ENCODE measurements around the gene GOLGA2. TPM values are rescaled to one million over a fixed set of nuclear protein-coding genes. Genes with fewer than 3 reads are reported as not detected.
A peak's percentile ranks its signal among the peaks of the same experiment; 100 is the strongest.

The GOLGA2 gene
- total RNA-seq, 2 experiments from 2014 or later, result 57.9 to 58.8 TPM

GRCh38 chr9:128314697-128315096, 38.9 kb upstream of the GOLGA2 start:
- ChIA-PET POLR2A (no interaction called here), CTCF (interaction anchor here (0.9 kb wide), 1 partner anchor 48 kb away, joined by 3 read pairs; no protein-coding TSS in a partner anchor)
- Mint-ChIP-seq H3K9me3 (ENCODE audit: insufficient read depth) (no peaks in the 10 kb centered on the region), H3K4me3 (no peak overlapping the region), H3K27me3 (ENCODE audit: low read depth) (no peaks in the 10 kb centered on the region), H3K4me1 (ENCODE audit: low read depth) (no peaks in the 10 kb centered on the region), H3K27ac (no peak overlapping the region), H3K36me3 (ENCODE audit: low read depth) (peaks cover 22% of the 10 kb centered on the region)
- ATAC-seq (no peak), DNase-seq (no peak)

GRCh38 chr9:128310461-128310860, 34.7 kb upstream of the GOLGA2 start:
- ChIA-PET POLR2A (no interaction called here), CTCF (interaction anchor here (1.5 kb wide), 1 partner anchor 31 kb away, joined by 7 read pairs; no protein-coding TSS in a partner anchor)
- no peak for ATAC-seq
- no peaks in the 10 kb centered on the region for H3K4me1 Mint-ChIP-seq (ENCODE audit: low read depth)
- peaks cover 19% of the 10 kb centered on the region for H3K36me3 Mint-ChIP-seq (ENCODE audit: low read depth)
- H3K27me3 Mint-ChIP-seq (ENCODE audit: low read depth), result no peaks in the 10 kb centered on the region
- H3K9me3 Mint-ChIP-seq (ENCODE audit: insufficient read depth), result no peaks in the 10 kb centered on the region
- no peak for DNase-seq
- H3K27ac Mint-ChIP-seq, result no peak overlapping the region
- H3K4me3 Mint-ChIP-seq, result no peak overlapping the region

- Mint-ChIP-seq H3K27ac (no peak overlapping the region), H3K4me3 (no peak overlapping the region), H3K9me3 (ENCODE audit: insufficient read depth) (no peaks in the 10 kb centered on the region), H3K36me3 (ENCODE audit: low read depth) (peaks cover 15% of the 10 kb centered on the region), H3K4me1 (ENCODE audit: low read depth) (no peaks in the 10 kb centered on the region), H3K27me3 (ENCODE audit: low read depth) (no peaks in the 10 kb centered on the region)
- ATAC-seq, result no peak
- CTCF ChIA-PET, result interaction anchor here (1.5 kb wide), 1 partner anchor 14 kb away, joined by 8 read pairs; no protein-coding TSS in a partner anchor
- no peak for DNase-seq
- POLR2A ChIA-PET, result no interaction called here
These were observed 33.7 kb upstream of the GOLGA2 start for GRCh38 chr9:128309551-128309950.

GRCh38 chr9:128304971-128305288, 29.1 kb upstream of the GOLGA2 start:
- Mint-ChIP-seq H3K27me3 (ENCODE audit: low read depth) (no peaks in the 10 kb centered on the region), H3K9me3 (ENCODE audit: insufficient read depth) (no peaks in the 10 kb centered on the region), H3K36me3 (ENCODE audit: low read depth) (peaks cover 6% of the 10 kb centered on the region), H3K27ac (no peak overlapping the region), H3K4me1 (ENCODE audit: low read depth) (no peaks in the 10 kb centered on the region), H3K4me3 (no peak overlapping the region)
- DNase-seq (no peak), ATAC-seq (no peak)
- ChIA-PET CTCF (interaction anchor here (2.7 kb wide), 1 partner anchor 10 kb away, joined by 12 read pairs; no protein-coding TSS in a partner anchor), POLR2A (no interaction called here)

- no peak overlapping the region for H3K4me3 Mint-ChIP-seq
- H3K4me1 Mint-ChIP-seq (ENCODE audit: low read depth), result no peaks in the 10 kb centered on the region
- DNase-seq (no peak), ATAC-seq (no peak)
- peak overlapping the region; percentile 13 for H3K27ac Mint-ChIP-seq
- peaks cover 2% of the 10 kb centered on the region for H3K36me3 Mint-ChIP-seq (ENCODE audit: low read depth)
- H3K27me3 Mint-ChIP-seq (ENCODE audit: low read depth), result no peaks in the 10 kb centered on the region
- H3K9me3 Mint-ChIP-seq (ENCODE audit: insufficient read depth), result no peaks in the 10 kb centered on the region
- ChIA-PET CTCF (interaction anchor here (0.7 to 2.7 kb wide), 4 partner anchors 9 to 58 kb away, joined by 3 to 12 read pairs (median 4); no protein-coding TSS in a partner anchor), POLR2A (no interaction called here)
These were observed 28.5 kb upstream of the GOLGA2 start for GRCh38 chr9:128304136-128304970.

GRCh38 chr9:128298535-128299482, 23.0 kb upstream of the GOLGA2 start:
- H3K9me3 Mint-ChIP-seq (ENCODE audit: insufficient read depth), result no peaks in the 10 kb centered on the region
- ATAC-seq (no peak), DNase-seq (no peak)
- H3K4me3 Mint-ChIP-seq, result no peak overlapping the region
- H3K27me3 Mint-ChIP-seq (ENCODE audit: low read depth), result no peaks in the 10 kb centered on the region
- ChIA-PET CTCF (interaction anchor here (0.7 to 2.4 kb wide), 3 partner anchors 43 to 563 kb away, joined by 3 to 8 read pairs (median 5); no protein-coding TSS in a partner anchor), POLR2A (interaction anchor here (0.8 kb wide), 1 partner anchor 121 kb away, joined by 3 read pairs; no protein-coding TSS in a partner anchor)
- peaks cover 4% of the 10 kb centered on the region for H3K4me1 Mint-ChIP-seq (ENCODE audit: low read depth)
- H3K36me3 Mint-ChIP-seq (ENCODE audit: low read depth), result no peaks in the 10 kb centered on the region
- no peak overlapping the region for H3K27ac Mint-ChIP-seq

GRCh38 chr9:128297221-128297773, 21.5 kb upstream of the GOLGA2 start:
- CTCF ChIA-PET, result interaction anchor here (0.6 to 4.1 kb wide), 8 partner anchors 9 to 144 kb away, joined by 3 to 24 read pairs (median 5); partner anchors contain the start of gene CERCAM
- POLR2A ChIA-PET, result no interaction called here
- ATAC-seq, result no peak
- no peaks in the 10 kb centered on the region for H3K27me3 Mint-ChIP-seq (ENCODE audit: low read depth)
- DNase-seq, result no peak
- no peak overlapping the region for H3K27ac Mint-ChIP-seq
- H3K9me3 Mint-ChIP-seq (ENCODE audit: insufficient read depth), result no peaks in the 10 kb centered on the region
- H3K4me1 Mint-ChIP-seq (ENCODE audit: low read depth), result peaks cover 4% of the 10 kb centered on the region
- no peak overlapping the region for H3K4me3 Mint-ChIP-seq
- no peaks in the 10 kb centered on the region for H3K36me3 Mint-ChIP-seq (ENCODE audit: low read depth)

GRCh38 chr9:128296340-128297220, 20.8 kb upstream of the GOLGA2 start:
- Mint-ChIP-seq H3K27ac (no peak overlapping the region), H3K4me3 (no peak overlapping the region), H3K4me1 (ENCODE audit: low read depth) (peaks cover 4% of the 10 kb centered on the region), H3K9me3 (ENCODE audit: insufficient read depth) (no peaks in the 10 kb centered on the region), H3K36me3 (ENCODE audit: low read depth) (no peaks in the 10 kb centered on the region), H3K27me3 (ENCODE audit: low read depth) (no peaks in the 10 kb centered on the region)
- CTCF ChIA-PET, result interaction anchor here (0.6 to 4.1 kb wide), 7 partner anchors 12 to 145 kb away, joined by 3 to 24 read pairs (median 8); partner anchors contain the start of gene CERCAM
- ATAC-seq (no peak), DNase-seq (no peak)
- POLR2A ChIA-PET, result no interaction called here

- POLR2A ChIA-PET, result no interaction called here
- no peaks in the 10 kb centered on the region for H3K36me3 Mint-ChIP-seq (ENCODE audit: low read depth)
- CTCF ChIA-PET, result interaction anchor here (1.6 to 4.1 kb wide), 2 partner anchors 68 to 117 kb away, joined by 4 to 24 read pairs; no protein-coding TSS in a partner anchor
- ATAC-seq (no peak), DNase-seq (no peak)
- H3K27ac Mint-ChIP-seq, result no peak overlapping the region
- no peaks in the 10 kb centered on the region for H3K27me3 Mint-ChIP-seq (ENCODE audit: low read depth)
- H3K9me3 Mint-ChIP-seq (ENCODE audit: insufficient read depth), result no peaks in the 10 kb centered on the region
- H3K4me1 Mint-ChIP-seq (ENCODE audit: low read depth), result peaks cover 4% of the 10 kb centered on the region
- H3K4me3 Mint-ChIP-seq, result no peak overlapping the region
These were observed 18.3 kb upstream of the GOLGA2 start for GRCh38 chr9:128294142-128294541.

GRCh38 chr9:128293091-128293490, 17.3 kb upstream of the GOLGA2 start:
- ATAC-seq (no peak), DNase-seq (no peak)
- no peak overlapping the region for H3K27ac Mint-ChIP-seq
- POLR2A ChIA-PET, result no interaction called here
- no peaks in the 10 kb centered on the region for H3K27me3 Mint-ChIP-seq (ENCODE audit: low read depth)
- CTCF ChIA-PET, result interaction anchor here (0.9 to 4.1 kb wide), 4 partner anchors 38 to 70 kb away, joined by 3 to 24 read pairs (median 6); no protein-coding TSS in a partner anchor
- H3K4me3 Mint-ChIP-seq, result no peak overlapping the region
- no peaks in the 10 kb centered on the region for H3K9me3 Mint-ChIP-seq (ENCODE audit: insufficient read depth)
- no peaks in the 10 kb centered on the region for H3K36me3 Mint-ChIP-seq (ENCODE audit: low read depth)
- peaks cover 4% of the 10 kb centered on the region for H3K4me1 Mint-ChIP-seq (ENCODE audit: low read depth)

All from activated CD8-positive, alpha-beta T cell treated with anti-CD3 and anti-CD28 coated beads, Interleukin-2, amount 10 ng/mL, durations not matched to agents 7 days and 5 days (primary cell).